ENCODE data around the gene IRF8.

DNA sequence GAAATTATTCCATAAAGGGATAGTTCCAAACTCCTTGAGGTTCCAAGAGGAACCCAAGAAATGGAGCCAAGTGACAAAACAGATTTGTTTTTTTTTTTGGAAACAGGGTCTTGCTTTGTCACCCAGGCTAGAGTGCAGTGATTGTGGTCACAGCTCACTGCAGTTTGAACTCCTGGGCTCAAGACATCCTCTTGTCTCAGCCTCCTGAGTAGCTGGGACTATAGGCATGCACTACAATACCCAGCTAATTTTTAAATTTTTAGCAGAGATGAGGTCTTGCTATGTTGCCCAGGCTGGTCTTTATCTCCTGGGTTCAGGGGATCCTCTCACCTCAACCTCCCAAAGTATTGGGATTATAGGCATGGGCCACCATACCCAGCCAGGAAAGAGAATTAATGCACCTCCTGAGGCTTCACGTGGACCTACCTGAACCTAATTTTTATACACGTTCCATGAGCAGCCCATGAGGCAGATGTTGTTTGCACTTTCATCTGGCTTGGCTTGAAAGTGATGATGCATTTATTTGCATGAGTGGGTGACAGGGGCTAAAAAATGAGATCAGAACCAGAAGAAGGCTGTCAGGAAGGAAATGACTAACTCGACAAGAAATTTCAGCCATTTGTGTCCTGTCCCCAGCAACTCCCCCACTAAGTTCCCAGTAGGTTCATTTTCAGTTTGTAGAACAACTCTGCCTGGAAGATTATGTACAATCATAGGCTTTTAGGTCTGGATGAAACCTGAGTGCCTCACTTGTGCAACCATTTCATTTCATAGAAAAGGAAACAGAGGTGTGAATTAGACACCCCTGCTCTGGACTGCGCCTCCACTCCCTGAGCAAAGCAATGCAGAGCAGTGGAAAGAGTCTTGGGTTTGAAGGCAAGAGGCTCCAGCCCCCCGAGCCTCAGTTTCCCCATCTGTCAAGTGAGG is 10.3 kb upstream of the IRF8 start:
- no peak for TF ChIP-seq POLR2A (IDR thresholded peaks at IDR 0.05)
- TF ChIP-seq, protein P1, sequence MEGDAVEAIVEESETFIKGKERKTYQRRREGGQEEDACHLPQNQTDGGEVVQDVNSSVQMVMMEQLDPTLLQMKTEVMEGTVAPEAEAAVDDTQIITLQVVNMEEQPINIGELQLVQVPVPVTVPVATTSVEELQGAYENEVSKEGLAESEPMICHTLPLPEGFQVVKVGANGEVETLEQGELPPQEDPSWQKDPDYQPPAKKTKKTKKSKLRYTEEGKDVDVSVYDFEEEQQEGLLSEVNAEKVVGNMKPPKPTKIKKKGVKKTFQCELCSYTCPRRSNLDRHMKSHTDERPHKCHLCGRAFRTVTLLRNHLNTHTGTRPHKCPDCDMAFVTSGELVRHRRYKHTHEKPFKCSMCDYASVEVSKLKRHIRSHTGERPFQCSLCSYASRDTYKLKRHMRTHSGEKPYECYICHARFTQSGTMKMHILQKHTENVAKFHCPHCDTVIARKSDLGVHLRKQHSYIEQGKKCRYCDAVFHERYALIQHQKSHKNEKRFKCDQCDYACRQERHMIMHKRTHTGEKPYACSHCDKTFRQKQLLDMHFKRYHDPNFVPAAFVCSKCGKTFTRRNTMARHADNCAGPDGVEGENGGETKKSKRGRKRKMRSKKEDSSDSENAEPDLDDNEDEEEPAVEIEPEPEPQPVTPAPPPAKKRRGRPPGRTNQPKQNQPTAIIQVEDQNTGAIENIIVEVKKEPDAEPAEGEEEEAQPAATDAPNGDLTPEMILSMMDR (IDR thresholded peaks at IDR 0.05), result no peak
